ENCODE measurements around the gene KRT72. TPM values are rescaled to one million over a fixed set of nuclear protein-coding genes. Genes with fewer than 3 reads are reported as not detected.

KRT72 gene
- total RNA-seq, 1 experiment from 2014 or later: not detected

- TF ChIP-seq CTCF (IDR thresholded peaks at IDR 0.05; ENCODE audit: insufficient read depth in 1 of 2, low read depth in 1 of 2, low read length in 1 of 2, severe bottlenecking in 1 of 2, unreplicated experiment in 1 of 2): no peak
- Mint-ChIP-seq H3K27me3 (ENCODE audit: insufficient read depth, unreplicated experiment) (peaks cover 4% of the 10 kb centered on the region), H3K9me3 (ENCODE audit: unreplicated experiment) (no peaks in the 10 kb centered on the region), H3K4me1 (ENCODE audit: low read depth, unreplicated experiment) (no peaks in the 10 kb centered on the region), H3K4me3 (ENCODE audit: unreplicated experiment) (no peak overlapping the region), H3K36me3 (ENCODE audit: insufficient read depth, unreplicated experiment) (no peaks in the 10 kb centered on the region), H3K27ac (ENCODE audit: unreplicated experiment) (no peak overlapping the region)
- H3K4me1 ChIP-seq: no peaks in the 10 kb centered on the region
- H3K9me3 ChIP-seq: no peaks in the 10 kb centered on the region
- H3K36me3 ChIP-seq (ENCODE audit: control insufficient read depth, insufficient read depth, low read length): no peaks in the 10 kb centered on the region
- BruUV-seq (replicated peaks): no TSS peak
- ChIA-PET POLR2A (no interaction called here), CTCF (no interaction called here)
- H3K27me3 ChIP-seq (replicated peaks; ENCODE audit: control insufficient read depth, insufficient read depth, low read length): no peaks in the 10 kb centered on the region
- no peak overlapping the region for H3K4me3 ChIP-seq (ENCODE audit: low read depth, low read length)
- no peak for DNase-seq
- intact Hi-C loops (cut with micrococcal nuclease; ENCODE audit: unreplicated experiment): no loop called here
These were observed 34.4 kb downstream of the KRT72 start for GRCh38 chr12:52566847-52567291.

- Mint-ChIP-seq H3K4me3 (ENCODE audit: unreplicated experiment) (no peak overlapping the region), H3K4me1 (ENCODE audit: low read depth, unreplicated experiment) (no peaks in the 10 kb centered on the region), H3K36me3 (ENCODE audit: insufficient read depth, unreplicated experiment) (no peaks in the 10 kb centered on the region), H3K27me3 (ENCODE audit: insufficient read depth, unreplicated experiment) (peaks cover 6% of the 10 kb centered on the region), H3K27ac (ENCODE audit: unreplicated experiment) (no peak overlapping the region), H3K9me3 (ENCODE audit: unreplicated experiment) (no peaks in the 10 kb centered on the region)
- DNase-seq: no peak
- Histone ChIP-seq H3K4me3 (ENCODE audit: low read depth, low read length) (no peak overlapping the region), H3K9me3 (no peaks in the 10 kb centered on the region), H3K36me3 (ENCODE audit: control insufficient read depth, insufficient read depth, low read length) (no peaks in the 10 kb centered on the region), H3K27me3 (replicated peaks; ENCODE audit: control insufficient read depth, insufficient read depth, low read length) (no peaks in the 10 kb centered on the region), H3K4me1 (no peaks in the 10 kb centered on the region)
- intact Hi-C loops (cut with micrococcal nuclease; ENCODE audit: unreplicated experiment): no loop called here
- TF ChIP-seq CTCF (IDR thresholded peaks at IDR 0.05; ENCODE audit: insufficient read depth in 1 of 2, low read depth in 1 of 2, low read length in 1 of 2, severe bottlenecking in 1 of 2, unreplicated experiment in 1 of 2): no peak
- BruUV-seq (replicated peaks): no TSS peak
- CTCF ChIA-PET: no interaction called here
- POLR2A ChIA-PET: no interaction called here
These were observed 36.7 kb downstream of the KRT72 start for GRCh38 chr12:52564582-52564981.

- POLR2A ChIA-PET: no interaction called here
- H3K4me1 Mint-ChIP-seq (ENCODE audit: low read depth, unreplicated experiment): no peaks in the 10 kb centered on the region
- Histone ChIP-seq H3K36me3 (ENCODE audit: control insufficient read depth, insufficient read depth, low read length) (no peaks in the 10 kb centered on the region), H3K27me3 (replicated peaks; ENCODE audit: control insufficient read depth, insufficient read depth, low read length) (no peaks in the 10 kb centered on the region), H3K4me3 (ENCODE audit: low read depth, low read length) (no peak overlapping the region), H3K4me1 (no peaks in the 10 kb centered on the region), H3K9me3 (no peaks in the 10 kb centered on the region)
- no peaks in the 10 kb centered on the region for H3K36me3 Mint-ChIP-seq (ENCODE audit: insufficient read depth, unreplicated experiment)
- BruUV-seq (replicated peaks): no TSS peak
- CTCF ChIA-PET: no interaction called here
- no peaks in the 10 kb centered on the region for H3K9me3 Mint-ChIP-seq (ENCODE audit: unreplicated experiment)
- no peak overlapping the region for H3K27ac Mint-ChIP-seq (ENCODE audit: unreplicated experiment)
- no peak overlapping the region for H3K4me3 Mint-ChIP-seq (ENCODE audit: unreplicated experiment)
- DNase-seq: peak in 1 of 2 experiments; percentile 16
- intact Hi-C loops (cut with micrococcal nuclease; ENCODE audit: unreplicated experiment): no loop called here
- peaks cover 9% of the 10 kb centered on the region for H3K27me3 Mint-ChIP-seq (ENCODE audit: insufficient read depth, unreplicated experiment)
- TF ChIP-seq CTCF (IDR thresholded peaks at IDR 0.05; ENCODE audit: insufficient read depth in 1 of 2, low read depth in 1 of 2, low read length in 1 of 2, severe bottlenecking in 1 of 2, unreplicated experiment in 1 of 2): peak; percentile 19 to 28
These were observed 39.3 kb downstream of the KRT72 start for GRCh38 chr12:52561880-52562449.

Data from Caco-2 (cell line).